AG09309 (cell line): ENCODE measurements around the gene ANKS1A.

Experiments
- DNase-seq: peaks from one replicate; pipeline ENCODE4 v3.0.0-alpha.2; 2010; ENCODE audit warnings: low read depth
- H3K4me3 ChIP-seq: 2 replicates; pipeline ENCODE4 v1.5.1; 2011; ENCODE audit warnings: mild to moderate bottlenecking, low read depth, low read length, moderate library complexity; ENCODE audit not compliant: control insufficient read depth
- CTCF ChIP-seq: IDR thresholded peaks from 2 replicates; pipeline ENCODE4 v1.5.1; 2011; ENCODE audit warnings: mild to moderate bottlenecking, low read depth, low read length, inconsistent platforms; ENCODE audit not compliant: insufficient read depth, control insufficient read depth; ENCODE audit errors: missing control alignments

ANKS1A gene

DNA sequence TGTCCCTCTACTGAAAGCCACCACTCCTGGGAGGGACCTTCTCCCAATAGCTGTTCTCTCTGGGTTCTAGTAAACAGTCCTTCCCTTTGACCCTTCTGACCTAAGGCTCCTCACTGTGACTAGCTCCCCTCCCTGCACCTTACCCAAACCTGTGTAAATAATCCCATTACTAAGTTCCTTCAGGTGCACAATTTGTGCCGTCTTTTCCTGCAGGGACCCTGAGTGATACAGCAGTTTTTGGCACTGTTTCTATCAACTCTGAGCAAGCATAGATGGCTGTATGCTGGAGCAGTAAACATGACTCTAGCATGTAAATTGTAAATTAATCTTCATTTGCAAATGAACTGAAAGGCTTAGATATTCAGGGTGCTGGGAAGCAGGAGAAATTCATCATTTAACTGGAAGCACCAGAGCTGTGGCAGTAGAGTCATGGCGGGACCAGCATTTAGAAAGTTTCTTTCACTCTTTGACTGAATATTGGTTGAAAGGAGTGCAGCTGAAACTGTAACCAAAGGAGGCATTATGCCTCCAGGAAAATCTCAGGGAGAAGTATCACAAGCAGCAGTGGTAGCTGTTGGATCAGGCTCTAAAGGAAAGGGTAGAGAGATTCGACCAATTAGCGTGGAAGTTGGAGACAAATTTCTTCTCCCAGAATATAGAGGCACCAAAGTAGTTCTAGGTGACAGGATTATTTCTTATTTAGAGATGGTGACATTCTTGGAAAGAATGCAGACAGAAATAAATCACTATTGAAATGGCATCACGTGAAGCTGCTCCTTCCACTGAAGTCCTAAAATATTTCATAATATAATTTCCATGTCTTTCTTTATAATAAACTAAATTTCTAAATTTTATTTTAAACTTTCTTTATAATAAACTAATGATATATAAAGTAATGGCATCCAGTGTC, 134.3 kb downstream of the ANKS1A start:
- no peak overlapping the region for H3K4me3 ChIP-seq
- no peak for DNase-seq
- TF ChIP-seq CTCF = no peak

DNA sequence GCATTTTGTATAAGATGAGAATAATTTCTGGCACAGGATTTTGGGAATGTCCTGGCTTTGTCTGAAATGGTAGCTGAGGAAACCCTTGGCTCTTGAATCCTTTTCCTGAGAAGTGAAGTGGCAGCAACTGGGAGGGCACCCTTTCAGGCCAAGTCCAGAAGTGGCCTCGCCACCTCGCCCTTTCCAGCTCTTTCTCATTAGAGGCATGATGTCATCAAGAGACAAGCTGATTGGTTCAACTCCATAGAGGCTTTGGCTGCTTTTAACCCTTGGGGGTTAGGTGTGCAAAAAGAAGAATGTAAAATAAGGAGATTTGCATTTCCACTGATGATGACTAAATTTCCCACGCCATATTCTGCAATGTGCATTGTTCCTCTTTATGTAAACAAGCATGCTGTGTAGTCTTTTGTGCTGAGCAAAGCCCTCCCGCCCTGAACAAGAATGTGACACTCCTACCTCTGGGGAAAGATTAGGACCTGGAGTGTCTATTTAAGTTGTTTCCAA, 135.5 kb downstream of the ANKS1A start:
- no peak overlapping the region for H3K4me3 ChIP-seq
- no peak for TF ChIP-seq CTCF
- DNase-seq = no peak

DNA sequence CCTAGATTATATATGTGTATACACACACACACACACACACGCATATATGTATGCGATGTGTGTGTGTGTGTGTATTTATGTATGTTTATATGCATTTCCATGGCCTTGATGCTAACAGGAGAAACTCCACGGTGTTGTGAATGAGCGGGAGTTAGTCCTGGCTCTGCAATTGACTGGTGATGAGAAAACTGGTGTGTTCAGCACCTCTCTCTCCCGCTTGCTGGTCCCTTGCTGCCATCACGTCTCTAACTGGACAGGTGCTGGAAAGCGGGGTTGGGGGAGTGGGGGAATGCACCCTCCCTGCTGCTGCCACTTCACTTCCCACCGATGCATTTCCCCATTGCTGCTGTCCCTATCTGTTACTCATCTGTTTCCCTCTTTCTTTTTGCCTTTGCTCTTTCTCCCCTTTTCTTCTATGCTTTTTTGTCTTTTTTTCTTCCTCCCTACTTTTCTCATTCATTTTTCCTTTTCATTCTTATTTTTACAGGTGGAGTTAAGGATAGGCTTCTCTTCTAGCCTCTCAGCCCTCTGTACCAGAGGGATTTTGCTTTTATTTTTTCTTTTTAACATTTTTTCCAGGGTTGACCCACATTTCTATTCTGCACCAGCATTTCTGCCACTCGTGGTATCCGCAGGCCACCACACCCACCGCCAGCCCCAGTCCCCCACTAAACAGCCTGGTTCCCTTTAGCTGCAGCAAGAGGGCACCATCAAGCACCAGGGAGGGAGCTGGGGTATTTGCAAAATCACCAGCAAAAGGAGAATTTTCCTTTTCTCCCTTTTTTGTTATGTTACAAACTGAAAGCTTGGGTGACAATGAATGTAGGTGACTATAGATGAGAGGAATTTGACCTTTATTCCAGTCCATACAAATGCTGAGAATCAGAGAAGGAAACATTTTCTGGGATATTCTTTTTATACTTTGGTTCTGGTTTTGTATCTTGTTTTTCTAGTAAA, 136.5 kb downstream of the ANKS1A start:
- H3K4me3 ChIP-seq = no peak overlapping the region
- DNase-seq = no peak
- TF ChIP-seq CTCF = peak; percentile 49

GRCh38 chr6:35026434-35027222, 137.6 kb downstream of the ANKS1A start:
- TF ChIP-seq CTCF = no peak
- DNase-seq = no peak
- no peak overlapping the region for H3K4me3 ChIP-seq

DNA sequence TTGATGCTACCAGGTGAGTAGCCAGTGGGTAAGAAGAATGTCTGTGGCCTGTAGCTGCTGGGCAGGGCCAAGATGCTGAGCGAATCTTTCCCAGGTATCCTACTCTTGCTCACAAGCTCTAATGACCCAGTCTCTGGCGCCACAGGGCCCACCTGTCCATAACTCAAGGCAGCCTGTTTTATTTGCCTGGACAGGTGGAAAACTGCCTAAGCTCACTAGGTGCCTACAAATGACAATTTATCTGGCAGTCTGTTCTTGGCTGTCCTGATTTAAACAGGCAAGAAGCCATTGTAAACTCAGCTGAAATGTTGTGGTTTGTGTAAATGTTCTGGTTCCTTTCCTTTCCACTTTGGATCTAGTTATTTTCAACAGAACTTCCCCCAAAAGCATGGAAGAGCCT, 138.8 kb downstream of the ANKS1A start:
- no peak for TF ChIP-seq CTCF
- H3K4me3 ChIP-seq = no peak overlapping the region
- no peak for DNase-seq
